BE2C (cell line): ENCODE measurements around the gene TBC1D22A.

Experiments
- DNase-seq: peaks from one replicate; pipeline ENCODE4 v3.0.0-alpha.2; 2020
- H3K27me3 ChIP-seq: fragments of 250-450 bp; sonication (Bioruptor Pico); 2 replicates; pipeline ENCODE4 v1.5.1; 2020; ENCODE audit warnings: mild to moderate bottlenecking
- H3K36me3 ChIP-seq: fragments of 250-450 bp; sonication (Bioruptor Pico); 2 replicates; pipeline ENCODE4 v1.5.1; 2020; ENCODE audit warnings: mild to moderate bottlenecking
- H3K4me1 ChIP-seq: fragments of 250-450 bp; sonication (Bioruptor Pico); 2 replicates; pipeline ENCODE4 v1.5.1; 2020
- H3K4me3 ChIP-seq: 2 replicates; pipeline ENCODE4 v1.5.1; 2011; ENCODE audit warnings: low read depth, low read length
- H3K9me3 ChIP-seq: fragments of 250-450 bp; sonication (Bioruptor Pico); 2 replicates; pipeline ENCODE4 v1.5.1; 2020
- TF ChIP-seq, protein P1 (sequence below): IDR thresholded peaks from 2 replicates; pipeline ENCODE4 v1.5.1; 2012; ENCODE audit warnings: mild to moderate bottlenecking, low read depth, low read length

The TBC1D22A gene

DNA sequence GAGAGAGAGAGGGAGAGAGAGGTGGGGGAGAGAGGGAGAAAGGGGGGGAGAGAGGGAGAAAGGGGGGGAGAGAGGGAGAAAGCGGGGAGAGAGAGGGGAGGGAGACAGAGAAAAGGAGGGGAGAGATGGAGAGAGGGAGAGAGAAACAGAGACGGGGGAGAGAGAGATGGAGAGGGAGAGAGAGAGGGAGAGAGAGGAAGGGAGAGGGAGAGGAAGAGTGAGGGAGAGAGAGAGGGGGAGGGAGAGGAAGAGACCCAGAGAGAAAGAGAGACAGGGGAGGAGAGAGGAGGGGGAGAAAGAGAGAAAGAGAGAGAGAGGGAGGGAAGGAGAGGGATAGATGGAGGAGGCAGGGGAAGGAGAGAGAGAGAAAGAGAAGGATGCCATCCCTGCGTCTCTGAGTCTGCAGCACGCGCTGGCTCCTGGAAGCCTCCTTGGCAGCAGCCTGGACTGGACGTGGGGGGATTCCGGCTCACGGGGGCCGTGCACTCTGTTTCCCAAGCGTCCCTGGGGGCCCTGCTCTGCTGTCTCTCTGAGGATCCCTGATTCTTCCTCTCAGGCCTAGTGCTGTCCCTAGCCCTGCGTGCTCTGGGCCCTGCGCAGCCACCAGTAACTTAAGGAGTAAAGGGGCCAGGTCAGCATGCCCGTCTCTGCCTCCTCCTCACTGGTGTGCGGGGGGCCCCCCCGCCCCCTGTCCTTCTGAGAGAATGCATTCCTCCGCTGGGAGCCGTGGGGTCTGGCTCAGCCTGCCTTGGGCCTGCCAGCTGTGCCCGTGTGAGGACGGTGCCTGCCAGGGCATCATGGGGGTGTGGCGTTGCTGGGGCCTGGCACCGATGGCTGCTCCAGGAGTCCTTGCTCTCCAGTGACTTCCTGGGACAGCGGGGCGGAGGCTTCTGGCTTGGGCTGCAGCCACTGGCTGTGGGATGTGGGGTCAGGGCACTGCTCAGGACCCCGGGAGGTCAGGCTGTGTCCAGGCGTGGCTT is 429.5 kb downstream of the TBC1D22A start:
- Histone ChIP-seq H3K4me3 (no peak overlapping the region), H3K27me3 (no peaks in the 10 kb centered on the region), H3K36me3 (no peaks in the 10 kb centered on the region), H3K9me3 (no peaks in the 10 kb centered on the region), H3K4me1 (no peaks in the 10 kb centered on the region)
- DNase-seq: no peak
- TF ChIP-seq, protein P1, sequence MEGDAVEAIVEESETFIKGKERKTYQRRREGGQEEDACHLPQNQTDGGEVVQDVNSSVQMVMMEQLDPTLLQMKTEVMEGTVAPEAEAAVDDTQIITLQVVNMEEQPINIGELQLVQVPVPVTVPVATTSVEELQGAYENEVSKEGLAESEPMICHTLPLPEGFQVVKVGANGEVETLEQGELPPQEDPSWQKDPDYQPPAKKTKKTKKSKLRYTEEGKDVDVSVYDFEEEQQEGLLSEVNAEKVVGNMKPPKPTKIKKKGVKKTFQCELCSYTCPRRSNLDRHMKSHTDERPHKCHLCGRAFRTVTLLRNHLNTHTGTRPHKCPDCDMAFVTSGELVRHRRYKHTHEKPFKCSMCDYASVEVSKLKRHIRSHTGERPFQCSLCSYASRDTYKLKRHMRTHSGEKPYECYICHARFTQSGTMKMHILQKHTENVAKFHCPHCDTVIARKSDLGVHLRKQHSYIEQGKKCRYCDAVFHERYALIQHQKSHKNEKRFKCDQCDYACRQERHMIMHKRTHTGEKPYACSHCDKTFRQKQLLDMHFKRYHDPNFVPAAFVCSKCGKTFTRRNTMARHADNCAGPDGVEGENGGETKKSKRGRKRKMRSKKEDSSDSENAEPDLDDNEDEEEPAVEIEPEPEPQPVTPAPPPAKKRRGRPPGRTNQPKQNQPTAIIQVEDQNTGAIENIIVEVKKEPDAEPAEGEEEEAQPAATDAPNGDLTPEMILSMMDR: no peak

GRCh38 chr22:47192651-47193437 is 430.4 kb downstream of the TBC1D22A start:
- Histone ChIP-seq H3K4me3 (no peak overlapping the region), H3K27me3 (no peaks in the 10 kb centered on the region), H3K36me3 (no peaks in the 10 kb centered on the region), H3K4me1 (no peaks in the 10 kb centered on the region), H3K9me3 (no peaks in the 10 kb centered on the region)
- TF ChIP-seq, protein P1: no peak
- no peak for DNase-seq

DNA sequence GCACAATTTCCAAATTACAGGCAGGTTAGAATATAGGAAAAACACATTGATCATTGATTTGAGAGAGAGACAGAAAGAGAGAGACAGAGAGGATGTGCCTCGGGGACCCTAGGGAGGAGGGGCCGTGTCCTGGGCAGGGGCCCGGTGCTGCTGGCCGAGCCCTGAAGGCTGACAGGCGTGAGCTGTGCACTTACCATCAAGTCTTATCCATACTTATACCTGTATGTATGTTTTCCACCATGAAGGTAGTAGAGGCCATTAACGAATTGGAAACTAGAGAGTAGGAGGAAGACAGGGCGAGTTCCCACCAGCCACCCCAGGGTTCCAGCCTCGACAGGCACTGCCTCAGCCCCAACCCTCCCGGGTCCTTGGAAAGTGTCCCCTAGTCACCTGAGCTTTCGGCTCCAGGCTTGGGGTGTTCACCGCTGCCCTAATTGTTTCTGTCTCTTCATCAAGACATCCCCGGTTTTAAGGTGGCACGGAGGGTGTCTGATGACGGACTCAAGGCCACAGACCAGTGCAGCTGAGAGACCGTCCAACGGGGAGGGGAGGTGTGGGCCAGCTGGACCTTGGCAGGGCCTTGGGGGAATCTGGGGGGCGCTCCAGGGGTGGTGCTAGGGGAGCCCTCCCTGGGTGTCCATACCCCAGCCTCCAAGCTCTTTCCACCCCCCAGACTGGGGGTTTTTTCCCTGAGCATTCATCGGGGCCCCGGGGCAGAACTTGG is 431.3 kb downstream of the TBC1D22A start:
- no peak for DNase-seq
- Histone ChIP-seq H3K4me1 (no peaks in the 10 kb centered on the region), H3K9me3 (no peaks in the 10 kb centered on the region), H3K27me3 (no peaks in the 10 kb centered on the region), H3K4me3 (no peak overlapping the region), H3K36me3 (no peaks in the 10 kb centered on the region)
- TF ChIP-seq, protein P1: no peak

DNA sequence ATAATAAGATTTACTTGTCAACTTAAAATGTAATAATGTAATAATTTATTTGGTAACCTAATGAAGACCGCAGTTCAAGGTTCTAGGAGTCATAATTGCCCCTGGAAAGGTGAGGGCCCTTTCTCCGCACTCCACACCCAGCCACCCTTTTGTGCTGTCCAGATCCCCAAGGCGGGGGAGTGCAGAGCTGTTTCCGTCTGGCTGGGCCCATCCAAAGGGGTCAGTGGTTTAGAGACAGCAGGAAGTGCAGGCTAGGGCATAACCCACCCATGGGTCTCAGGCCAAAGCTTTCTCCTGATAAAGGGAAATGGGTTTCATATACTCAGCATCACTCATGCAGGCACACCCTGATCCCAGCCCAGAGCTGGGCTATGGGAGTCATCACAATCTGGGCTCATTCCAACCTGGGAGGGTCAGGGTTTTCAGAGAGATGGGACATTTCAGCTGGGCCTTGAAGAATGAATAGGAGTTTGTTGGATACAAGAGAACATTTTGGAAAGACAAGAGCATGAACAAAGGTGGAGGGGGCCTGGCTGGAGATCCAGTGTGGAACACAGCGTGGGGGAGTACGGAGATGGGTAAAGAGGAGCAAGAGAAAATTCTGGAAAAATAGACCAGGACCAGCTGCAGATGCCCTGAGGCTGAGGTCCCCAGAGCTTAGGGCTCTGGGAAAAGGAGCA is 432.2 kb downstream of the TBC1D22A start:
- H3K4me1 ChIP-seq: no peaks in the 10 kb centered on the region
- DNase-seq: no peak
- H3K27me3 ChIP-seq: no peaks in the 10 kb centered on the region
- H3K9me3 ChIP-seq: no peaks in the 10 kb centered on the region
- TF ChIP-seq, protein P1: no peak
- H3K36me3 ChIP-seq: no peaks in the 10 kb centered on the region
- H3K4me3 ChIP-seq: no peak overlapping the region

- no peak for DNase-seq
- H3K4me1 ChIP-seq: no peaks in the 10 kb centered on the region
- H3K4me3 ChIP-seq: no peak overlapping the region
- H3K27me3 ChIP-seq: no peaks in the 10 kb centered on the region
- H3K9me3 ChIP-seq: no peaks in the 10 kb centered on the region
- no peaks in the 10 kb centered on the region for H3K36me3 ChIP-seq
- TF ChIP-seq, protein P1: no peak
These were observed 432.7 kb downstream of the TBC1D22A start for GRCh38 chr22:47195156-47195483.
